Measurements from ENCODE around the gene LAMB4.

The LAMB4 gene

GRCh38 chr7:108135446-108136190, 5.5 kb upstream of the LAMB4 start:
- Histone ChIP-seq H3K27ac (ENCODE audit: low read depth, low read length) (no peak overlapping the region), H3K4me2 (ENCODE audit: low read length) (no peak overlapping the region), H3K9ac (ENCODE audit: low read length) (no peak overlapping the region), H3K27me3 (ENCODE audit: insufficient read depth, low read length, poor library complexity) (no peaks in the 10 kb centered on the region), H3K36me3 (ENCODE audit: control insufficient read depth, insufficient read depth, low read length) (no peaks in the 10 kb centered on the region), H4K8ac (ENCODE audit: low read depth, low read length) (no peak overlapping the region), H3K79me1 (ENCODE audit: low read length) (no peaks in the 10 kb centered on the region), H2BK5ac (ENCODE audit: low read length) (no peak overlapping the region), H3K4ac (ENCODE audit: low read depth, low read length) (no peak overlapping the region), H2AK5ac (ENCODE audit: low read length) (no peak overlapping the region), H4K5ac (ENCODE audit: low read length) (no peak overlapping the region), H2BK15ac (replicated peaks; ENCODE audit: low read depth) (no peak overlapping the region), H3K79me2 (ENCODE audit: control insufficient read depth, insufficient read depth, low read length) (no peaks in the 10 kb centered on the region), H3K4me1 (ENCODE audit: control insufficient read depth, low read depth, low read length) (peaks cover 9% of the 10 kb centered on the region), H3K23ac (ENCODE audit: low read length) (no peak overlapping the region), H3K4me3 (ENCODE audit: low read length) (no peak overlapping the region), H3K18ac (ENCODE audit: low read length) (no peak overlapping the region), H3K56ac (ENCODE audit: low read length) (no peak overlapping the region), H2BK120ac (ENCODE audit: low read depth, low read length) (no peak overlapping the region)
- WGBS (ENCODE audit: extremely low coverage, insufficient coverage, low lambda C conversion rate), result no CpG with 5 or more reads among the region's 7 CpGs
- no peak for DNase-seq

DNA sequence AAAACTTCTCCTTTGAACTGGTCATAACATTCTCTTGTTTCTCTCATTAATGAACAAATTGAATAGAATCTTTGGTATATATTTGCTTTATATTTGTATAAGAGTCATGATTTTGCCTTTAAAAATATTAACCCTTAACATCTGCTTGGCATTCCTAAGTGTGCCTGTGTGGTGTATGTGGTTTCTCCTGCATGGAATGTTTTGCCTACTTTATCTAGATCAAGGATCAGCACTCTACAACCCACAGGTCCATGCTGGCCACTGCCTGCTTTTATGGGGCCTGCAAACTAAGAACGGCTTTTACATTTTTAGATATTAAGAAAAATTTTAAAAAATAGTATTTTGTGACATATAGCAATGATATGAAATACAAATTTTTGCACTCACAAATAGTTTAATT, 4.3 kb upstream of the LAMB4 start:
- Histone ChIP-seq H3K9ac (ENCODE audit: low read length) (no peak overlapping the region), H2BK5ac (ENCODE audit: low read length) (no peak overlapping the region), H3K4ac (ENCODE audit: low read depth, low read length) (no peak overlapping the region), H3K23ac (ENCODE audit: low read length) (no peak overlapping the region), H3K79me2 (ENCODE audit: control insufficient read depth, insufficient read depth, low read length) (no peaks in the 10 kb centered on the region), H3K4me2 (ENCODE audit: low read length) (no peak overlapping the region), H2BK15ac (replicated peaks; ENCODE audit: low read depth) (no peak overlapping the region), H3K27ac (ENCODE audit: low read depth, low read length) (no peak overlapping the region), H3K4me3 (ENCODE audit: low read length) (no peak overlapping the region), H3K27me3 (ENCODE audit: insufficient read depth, low read length, poor library complexity) (no peaks in the 10 kb centered on the region), H2BK120ac (ENCODE audit: low read depth, low read length) (peak overlapping the region; percentile 18), H3K79me1 (ENCODE audit: low read length) (no peaks in the 10 kb centered on the region), H4K8ac (ENCODE audit: low read depth, low read length) (no peak overlapping the region), H2AK5ac (ENCODE audit: low read length) (no peak overlapping the region), H3K18ac (ENCODE audit: low read length) (no peak overlapping the region), H3K4me1 (ENCODE audit: control insufficient read depth, low read depth, low read length) (peaks cover 9% of the 10 kb centered on the region), H3K36me3 (ENCODE audit: control insufficient read depth, insufficient read depth, low read length) (no peaks in the 10 kb centered on the region), H4K5ac (ENCODE audit: low read length) (no peak overlapping the region), H3K56ac (ENCODE audit: low read length) (no peak overlapping the region)
- no CpG with 5 or more reads among the region's 1 CpG for WGBS (ENCODE audit: extremely low coverage, insufficient coverage, low lambda C conversion rate)
- DNase-seq, result no peak

DNA sequence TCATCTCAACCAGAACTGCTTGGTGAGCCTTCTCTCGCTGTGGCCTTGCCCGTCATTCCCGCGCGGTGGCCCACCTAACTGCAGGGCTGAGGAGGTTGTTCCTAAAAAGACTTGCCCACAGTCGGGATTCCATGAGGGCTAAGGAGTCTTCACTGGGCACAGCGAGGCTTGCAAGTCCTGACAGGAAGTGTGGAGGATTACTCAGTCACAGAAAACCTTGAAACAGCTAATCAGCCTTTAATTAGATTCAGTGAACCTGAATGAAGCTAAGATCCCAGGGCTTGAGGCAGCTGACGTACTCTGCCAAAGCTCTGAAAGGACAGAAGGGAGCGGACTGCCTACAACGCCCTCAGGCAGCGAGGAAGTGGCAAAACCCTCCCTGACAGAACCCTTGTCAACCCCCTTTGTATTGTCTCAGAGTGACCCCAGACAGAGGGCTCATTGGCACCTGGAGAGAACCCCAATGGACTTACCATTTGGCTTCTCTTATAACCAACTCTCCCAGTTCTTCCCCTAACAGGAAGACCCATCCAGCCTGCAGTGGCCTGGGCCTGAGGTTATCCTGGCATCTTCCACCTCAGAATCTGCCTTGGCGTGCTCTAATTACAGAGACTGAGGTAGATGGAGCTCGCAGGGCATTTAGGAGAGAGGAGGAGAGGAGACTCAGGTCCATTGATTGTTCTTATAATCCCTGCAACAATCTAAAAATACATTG, 2.5 kb upstream of the LAMB4 start:
- Histone ChIP-seq H3K56ac (ENCODE audit: low read length) (peak overlapping the region; percentile 27), H2BK15ac (replicated peaks; ENCODE audit: low read depth) (no peak overlapping the region), H4K8ac (ENCODE audit: low read depth, low read length) (no peak overlapping the region), H2BK5ac (ENCODE audit: low read length) (no peak overlapping the region), H4K5ac (ENCODE audit: low read length) (no peak overlapping the region), H3K4me1 (ENCODE audit: control insufficient read depth, low read depth, low read length) (peaks cover 9% of the 10 kb centered on the region), H3K9ac (ENCODE audit: low read length) (no peak overlapping the region), H3K27me3 (ENCODE audit: insufficient read depth, low read length, poor library complexity) (no peaks in the 10 kb centered on the region), H3K79me2 (ENCODE audit: control insufficient read depth, insufficient read depth, low read length) (no peaks in the 10 kb centered on the region), H3K79me1 (ENCODE audit: low read length) (no peaks in the 10 kb centered on the region), H3K4me3 (ENCODE audit: low read length) (no peak overlapping the region), H3K18ac (ENCODE audit: low read length) (no peak overlapping the region), H3K23ac (ENCODE audit: low read length) (no peak overlapping the region), H2BK120ac (ENCODE audit: low read depth, low read length) (no peak overlapping the region), H3K4me2 (ENCODE audit: low read length) (no peak overlapping the region), H3K36me3 (ENCODE audit: control insufficient read depth, insufficient read depth, low read length) (no peaks in the 10 kb centered on the region), H3K4ac (ENCODE audit: low read depth, low read length) (no peak overlapping the region), H3K27ac (ENCODE audit: low read depth, low read length) (no peak overlapping the region), H2AK5ac (ENCODE audit: low read length) (no peak overlapping the region)
- no CpG with 5 or more reads among the region's 13 CpGs for WGBS (ENCODE audit: extremely low coverage, insufficient coverage, low lambda C conversion rate)
- peak; percentile 88 for DNase-seq

DNA sequence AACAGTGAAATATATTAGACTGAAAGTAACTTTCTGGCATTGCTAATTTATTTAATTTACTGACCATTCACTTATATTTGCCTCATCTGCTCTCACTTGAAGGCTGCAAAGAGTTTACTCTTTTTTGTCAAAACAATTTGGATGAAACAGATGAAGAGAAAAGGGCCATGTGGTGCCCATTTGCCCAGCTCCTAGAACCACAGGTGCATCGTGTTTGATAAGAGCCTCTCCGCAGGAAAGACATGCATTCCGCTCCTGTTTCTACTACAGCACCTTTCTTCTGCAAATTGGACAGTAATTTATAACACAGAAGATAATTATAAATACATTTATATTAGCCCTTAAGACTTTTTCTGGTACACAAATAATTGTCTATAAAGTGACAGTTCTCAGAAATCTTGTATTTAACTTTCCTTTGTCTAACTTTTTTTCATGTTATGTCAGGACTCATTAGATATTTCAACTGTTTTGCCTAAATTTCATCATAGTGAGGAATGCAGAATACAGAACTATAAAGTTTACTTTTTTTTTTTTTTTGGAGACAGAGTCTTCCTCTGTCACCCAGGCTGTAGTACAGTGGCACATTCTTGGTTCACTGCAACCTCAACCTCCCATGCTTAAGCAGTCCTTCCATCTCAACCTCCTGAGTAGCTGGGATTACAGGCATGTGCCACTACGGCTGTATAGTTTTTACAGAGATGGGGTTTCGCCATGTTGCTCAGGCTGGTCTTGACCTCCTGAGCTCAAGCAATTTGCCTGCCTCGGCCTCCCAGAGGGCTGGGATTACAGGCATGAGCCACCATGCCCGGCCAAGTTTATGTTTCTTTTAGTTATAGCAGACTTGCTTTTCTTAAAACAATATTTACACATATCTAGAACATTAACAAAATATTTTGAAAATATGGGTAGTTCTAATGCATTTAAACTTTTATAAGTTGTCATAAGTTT, 869 bp downstream of the LAMB4 start:
- no peak for DNase-seq
- Histone ChIP-seq H3K36me3 (ENCODE audit: control insufficient read depth, insufficient read depth, low read length) (no peaks in the 10 kb centered on the region), H2BK15ac (replicated peaks; ENCODE audit: low read depth) (no peak overlapping the region), H3K27ac (ENCODE audit: low read depth, low read length) (no peak overlapping the region), H3K18ac (ENCODE audit: low read length) (no peak overlapping the region), H3K9ac (ENCODE audit: low read length) (no peak overlapping the region), H3K23ac (ENCODE audit: low read length) (no peak overlapping the region), H4K8ac (ENCODE audit: low read depth, low read length) (no peak overlapping the region), H3K4me1 (ENCODE audit: control insufficient read depth, low read depth, low read length) (peaks cover 5% of the 10 kb centered on the region), H2AK5ac (ENCODE audit: low read length) (no peak overlapping the region), H3K27me3 (ENCODE audit: insufficient read depth, low read length, poor library complexity) (no peaks in the 10 kb centered on the region), H3K4me3 (ENCODE audit: low read length) (no peak overlapping the region), H3K79me1 (ENCODE audit: low read length) (no peaks in the 10 kb centered on the region), H3K79me2 (ENCODE audit: control insufficient read depth, insufficient read depth, low read length) (no peaks in the 10 kb centered on the region), H2BK120ac (ENCODE audit: low read depth, low read length) (no peak overlapping the region), H2BK5ac (ENCODE audit: low read length) (no peak overlapping the region), H4K5ac (ENCODE audit: low read length) (no peak overlapping the region), H3K4ac (ENCODE audit: low read depth, low read length) (no peak overlapping the region), H3K4me2 (ENCODE audit: low read length) (no peak overlapping the region), H3K56ac (ENCODE audit: low read length) (no peak overlapping the region)
- no CpG with 5 or more reads among the region's 7 CpGs for WGBS (ENCODE audit: extremely low coverage, insufficient coverage, low lambda C conversion rate)

GRCh38 chr7:108128514-108128913, 1.6 kb downstream of the LAMB4 start:
- Histone ChIP-seq H3K23ac (ENCODE audit: low read length) (no peak overlapping the region), H3K4me3 (ENCODE audit: low read length) (no peak overlapping the region), H3K4me1 (ENCODE audit: control insufficient read depth, low read depth, low read length) (peaks cover 5% of the 10 kb centered on the region), H3K79me2 (ENCODE audit: control insufficient read depth, insufficient read depth, low read length) (no peaks in the 10 kb centered on the region), H3K4ac (ENCODE audit: low read depth, low read length) (no peak overlapping the region), H3K9ac (ENCODE audit: low read length) (no peak overlapping the region), H2BK120ac (ENCODE audit: low read depth, low read length) (no peak overlapping the region), H3K27ac (ENCODE audit: low read depth, low read length) (no peak overlapping the region), H2BK15ac (replicated peaks; ENCODE audit: low read depth) (no peak overlapping the region), H3K4me2 (ENCODE audit: low read length) (no peak overlapping the region), H3K18ac (ENCODE audit: low read length) (no peak overlapping the region), H3K27me3 (ENCODE audit: insufficient read depth, low read length, poor library complexity) (no peaks in the 10 kb centered on the region), H3K79me1 (ENCODE audit: low read length) (no peaks in the 10 kb centered on the region), H4K8ac (ENCODE audit: low read depth, low read length) (no peak overlapping the region), H4K5ac (ENCODE audit: low read length) (no peak overlapping the region), H2BK5ac (ENCODE audit: low read length) (no peak overlapping the region), H3K36me3 (ENCODE audit: control insufficient read depth, insufficient read depth, low read length) (no peaks in the 10 kb centered on the region), H3K56ac (ENCODE audit: low read length) (no peak overlapping the region), H2AK5ac (ENCODE audit: low read length) (no peak overlapping the region)
- no CpG with 5 or more reads among the region's 3 CpGs for WGBS (ENCODE audit: extremely low coverage, insufficient coverage, low lambda C conversion rate)
- DNase-seq, result no peak

All from mesendoderm (in vitro differentiated cells).